GM18870 (cell line): ENCODE data around the gene STK38.
"Not testable (repeated sequence)": the region's sequence is repeated elsewhere in the genome, so short reads cannot be mapped to it uniquely, and the experiment has no call there.

Source experiments
- ATAC-seq: cut with Tn5 transposase; IDR thresholded peaks from one replicate; pipeline ENCODE4 v1.9.1; 2021; ENCODE audit warnings: moderate library complexity; ENCODE audit not compliant: unreplicated experiment

The STK38 gene

DNA sequence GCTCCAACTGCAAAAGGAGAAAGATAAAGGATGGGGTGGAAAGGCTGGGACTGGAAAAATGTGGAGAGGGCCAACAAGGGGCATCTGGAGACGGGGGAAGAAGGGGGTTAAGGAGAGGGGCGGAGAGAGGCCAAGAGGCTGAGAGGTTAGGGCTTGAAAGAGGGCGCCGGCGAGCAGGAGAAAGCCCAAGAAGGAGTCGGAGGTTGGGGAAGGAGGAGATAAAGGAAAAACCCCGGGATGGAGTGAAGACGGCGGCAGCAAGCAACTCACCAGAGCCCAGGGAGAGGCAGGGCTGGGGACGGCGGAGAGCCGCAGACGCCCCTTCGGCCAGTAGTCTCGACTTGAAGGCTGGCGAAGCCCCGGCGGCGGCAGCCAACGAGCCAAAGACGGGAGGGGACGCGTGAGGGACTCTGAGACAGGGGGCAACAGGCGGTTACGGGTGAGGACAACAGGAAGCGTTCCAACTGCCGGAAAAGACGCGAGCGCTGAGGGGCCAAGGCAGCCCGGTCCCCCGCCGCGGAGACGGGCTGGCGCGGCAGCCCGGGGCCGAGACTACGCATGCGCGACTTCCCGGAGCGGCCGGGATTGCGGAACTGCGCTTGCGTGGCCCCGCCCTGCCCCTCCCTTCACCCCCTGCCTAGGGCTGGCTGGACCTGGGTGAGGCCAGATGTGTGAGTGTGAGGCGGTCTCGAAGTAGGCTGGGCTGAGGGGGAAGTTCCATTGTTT, at the start of gene STK38:
Gene STK38, minus strand, starts transcription at position 560 of the 726 bp plus-strand sequence. CDS start 7,277 bp downstream, outside the sequence.
- ATAC-seq = no peak

DNA sequence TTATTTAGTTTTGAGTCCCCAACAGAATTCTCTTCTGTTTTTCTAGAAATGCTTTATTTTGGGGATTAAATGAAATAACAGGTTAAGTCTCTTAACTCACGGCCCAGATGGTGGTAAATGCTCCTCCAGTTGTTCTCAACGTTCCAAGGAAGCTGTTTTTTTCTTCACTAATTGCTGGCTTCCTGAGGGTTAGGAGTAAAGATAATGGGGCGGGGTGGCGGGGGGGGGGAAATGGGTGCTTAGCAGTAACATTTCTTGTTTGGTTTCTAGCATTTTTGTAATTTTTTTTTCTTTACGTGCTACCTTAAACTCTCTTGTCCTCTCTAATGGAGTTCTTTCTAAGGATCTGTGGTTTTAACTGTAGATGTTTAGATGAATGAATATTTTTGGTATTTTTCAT, 49.1 kb upstream of the STK38 start:
- ATAC-seq = no peak

GRCh38 chr6:36594816-36595643, 47.8 kb upstream of the STK38 start:
- no peak for ATAC-seq

GRCh38 chr6:36594029-36594815, 46.9 kb upstream of the STK38 start, which contains the start of gene SRSF3:
TSS of gene SRSF3 (plus strand) at chr6:36594362. CDS start at chr6:36596763, 2,401 bp downstream.
- peak; percentile 66 for ATAC-seq

- ATAC-seq = peak; percentile 12
These were observed 46.3 kb upstream of the STK38 start for GRCh38 chr6:36593569-36594028.

- peak; percentile 42 for ATAC-seq
These were observed 45.0 kb upstream of the STK38 start for GRCh38 chr6:36592221-36592655.

GRCh38 chr6:36590237-36590636, 43.0 kb upstream of the STK38 start:
- no peak for ATAC-seq

- ATAC-seq = not testable (repeated sequence)
These were observed 41.7 kb upstream of the STK38 start for GRCh38 chr6:36589025-36589400.

DNA sequence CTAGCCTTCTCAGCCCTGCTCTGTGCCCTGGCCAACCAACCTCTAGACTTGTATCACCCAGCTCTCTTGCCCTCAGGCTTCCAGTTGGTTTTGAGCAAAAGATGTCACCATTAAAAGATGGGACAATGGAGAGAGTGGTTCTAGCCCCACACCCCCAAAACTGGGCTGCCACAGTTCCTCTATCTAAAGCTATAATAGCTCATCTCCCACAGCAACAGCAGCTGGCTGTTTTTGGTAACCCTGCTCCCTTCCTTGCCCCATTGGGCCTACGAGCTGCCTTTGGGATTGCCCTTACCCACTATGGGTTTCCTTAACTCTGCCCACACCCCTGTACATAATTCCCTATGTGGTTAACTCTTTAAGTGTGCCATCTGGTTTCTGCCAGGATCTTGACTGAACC, 39.3 kb upstream of the STK38 start:
- ATAC-seq = no peak

DNA sequence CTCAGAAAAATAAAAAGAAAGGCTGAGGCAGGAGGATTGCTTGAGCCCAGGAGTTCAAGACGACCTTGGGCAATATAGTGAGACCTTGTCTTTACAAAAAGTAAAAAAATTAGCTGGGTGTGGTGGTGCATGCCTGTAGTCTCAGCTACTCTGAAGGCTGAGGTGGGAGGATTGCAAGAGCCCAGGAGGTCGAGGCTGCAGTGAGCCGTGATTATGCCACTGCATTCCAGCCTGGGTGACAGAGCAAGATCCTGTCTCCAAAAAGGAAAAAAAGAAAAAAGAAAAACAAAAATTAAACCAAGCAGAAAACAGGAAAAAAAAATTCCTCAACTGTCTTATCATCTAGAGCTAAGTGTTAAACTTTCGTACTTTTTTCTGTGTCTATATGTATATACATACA, 34.4 kb upstream of the STK38 start:
- ATAC-seq = no peak

GRCh38 chr6:36580184-36580526, 32.9 kb upstream of the STK38 start:
- no peak for ATAC-seq

DNA sequence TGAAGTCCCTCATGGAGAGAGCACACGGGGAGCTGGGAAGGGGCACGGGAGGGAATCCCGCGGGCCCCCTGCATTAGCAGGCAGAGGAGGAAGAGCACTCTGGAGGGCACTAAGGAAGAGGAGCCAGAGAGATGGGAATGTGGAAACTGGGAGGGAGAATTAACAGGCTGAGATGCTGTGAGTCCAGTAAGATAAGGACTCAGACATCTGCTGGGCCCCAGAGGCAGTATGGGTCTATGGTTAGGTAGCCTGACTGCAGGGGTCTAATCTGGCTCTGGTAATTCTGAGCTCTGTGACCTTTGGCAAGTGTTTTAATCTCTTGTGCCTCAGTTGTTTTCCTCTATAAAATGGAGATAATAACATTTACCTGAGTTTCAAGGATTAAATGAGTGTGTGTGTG, 31.2 kb upstream of the STK38 start:
- no peak for ATAC-seq

GRCh38 chr6:36578030-36578429, 30.8 kb upstream of the STK38 start:
- ATAC-seq = no peak

GRCh38 chr6:36577301-36577700, 30.0 kb upstream of the STK38 start:
- no peak for ATAC-seq

GRCh38 chr6:36576578-36576977, 29.3 kb upstream of the STK38 start:
- ATAC-seq = no peak

GRCh38 chr6:36574679-36575078, 27.4 kb upstream of the STK38 start:
- no peak for ATAC-seq

DNA sequence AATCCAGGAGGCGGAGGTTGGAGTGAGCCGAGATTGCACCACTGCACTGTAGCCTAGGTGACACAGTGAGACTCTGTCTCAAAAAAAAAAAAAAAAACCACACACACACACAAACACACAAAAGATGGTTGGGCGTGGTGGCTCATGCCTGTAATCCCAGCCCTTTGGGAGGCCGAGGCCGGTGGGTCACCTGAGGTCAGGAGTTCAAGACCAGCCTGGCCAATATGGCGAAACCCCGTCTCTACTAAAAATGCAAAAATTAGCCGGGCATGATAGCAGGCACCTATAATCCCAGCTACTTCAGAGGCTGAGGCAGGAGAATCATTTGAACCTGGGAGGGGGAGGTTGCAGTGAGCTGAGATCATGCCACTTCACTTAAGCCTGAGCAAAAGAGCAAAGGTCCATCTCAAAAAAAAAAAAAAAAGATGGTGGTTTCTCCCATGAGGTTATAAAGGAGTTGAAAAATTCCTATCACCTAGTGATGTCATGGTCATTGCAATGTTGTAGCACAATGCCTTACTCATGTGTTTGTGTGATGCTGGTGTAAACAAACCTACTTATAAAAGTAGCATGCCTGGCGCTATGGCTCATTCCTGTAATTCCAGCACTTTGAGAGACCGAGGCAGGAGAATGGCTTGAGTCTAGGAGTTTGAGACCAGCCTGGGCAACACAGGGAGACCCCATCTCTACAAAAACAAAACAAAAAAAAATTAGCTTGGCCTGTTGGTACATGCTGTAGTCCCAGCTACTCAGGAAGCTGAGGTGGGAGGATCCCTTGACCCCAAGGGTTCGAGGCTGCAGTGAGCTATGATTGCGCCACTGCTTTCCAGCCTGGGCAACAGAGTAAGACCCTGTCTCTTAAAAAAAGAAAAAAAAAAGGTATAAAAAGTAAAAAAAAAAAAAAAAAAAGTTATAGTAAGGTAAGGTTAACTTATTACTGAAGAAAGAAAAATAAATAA, 25.4 kb upstream of the STK38 start:
- not testable (repeated sequence) for ATAC-seq

GRCh38 chr6:36571122-36572043, 24.1 kb upstream of the STK38 start:
- ATAC-seq = no peak

- ATAC-seq = no peak
These were observed 23.0 kb upstream of the STK38 start for GRCh38 chr6:36570264-36570663.
